ENCODE measurements around the gene PCBP3.

The PCBP3 gene

GRCh38 chr21:45940091-45940490 is 296.6 kb downstream of the PCBP3 start:
- Histone ChIP-seq H3K27ac (no peak overlapping the region), H3K4me3 (no peak overlapping the region)
- TF ChIP-seq, protein P1, sequence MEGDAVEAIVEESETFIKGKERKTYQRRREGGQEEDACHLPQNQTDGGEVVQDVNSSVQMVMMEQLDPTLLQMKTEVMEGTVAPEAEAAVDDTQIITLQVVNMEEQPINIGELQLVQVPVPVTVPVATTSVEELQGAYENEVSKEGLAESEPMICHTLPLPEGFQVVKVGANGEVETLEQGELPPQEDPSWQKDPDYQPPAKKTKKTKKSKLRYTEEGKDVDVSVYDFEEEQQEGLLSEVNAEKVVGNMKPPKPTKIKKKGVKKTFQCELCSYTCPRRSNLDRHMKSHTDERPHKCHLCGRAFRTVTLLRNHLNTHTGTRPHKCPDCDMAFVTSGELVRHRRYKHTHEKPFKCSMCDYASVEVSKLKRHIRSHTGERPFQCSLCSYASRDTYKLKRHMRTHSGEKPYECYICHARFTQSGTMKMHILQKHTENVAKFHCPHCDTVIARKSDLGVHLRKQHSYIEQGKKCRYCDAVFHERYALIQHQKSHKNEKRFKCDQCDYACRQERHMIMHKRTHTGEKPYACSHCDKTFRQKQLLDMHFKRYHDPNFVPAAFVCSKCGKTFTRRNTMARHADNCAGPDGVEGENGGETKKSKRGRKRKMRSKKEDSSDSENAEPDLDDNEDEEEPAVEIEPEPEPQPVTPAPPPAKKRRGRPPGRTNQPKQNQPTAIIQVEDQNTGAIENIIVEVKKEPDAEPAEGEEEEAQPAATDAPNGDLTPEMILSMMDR (IDR thresholded peaks at IDR 0.05): no peak
- DNase-seq (ENCODE audit: low spot score): no peak

DNA sequence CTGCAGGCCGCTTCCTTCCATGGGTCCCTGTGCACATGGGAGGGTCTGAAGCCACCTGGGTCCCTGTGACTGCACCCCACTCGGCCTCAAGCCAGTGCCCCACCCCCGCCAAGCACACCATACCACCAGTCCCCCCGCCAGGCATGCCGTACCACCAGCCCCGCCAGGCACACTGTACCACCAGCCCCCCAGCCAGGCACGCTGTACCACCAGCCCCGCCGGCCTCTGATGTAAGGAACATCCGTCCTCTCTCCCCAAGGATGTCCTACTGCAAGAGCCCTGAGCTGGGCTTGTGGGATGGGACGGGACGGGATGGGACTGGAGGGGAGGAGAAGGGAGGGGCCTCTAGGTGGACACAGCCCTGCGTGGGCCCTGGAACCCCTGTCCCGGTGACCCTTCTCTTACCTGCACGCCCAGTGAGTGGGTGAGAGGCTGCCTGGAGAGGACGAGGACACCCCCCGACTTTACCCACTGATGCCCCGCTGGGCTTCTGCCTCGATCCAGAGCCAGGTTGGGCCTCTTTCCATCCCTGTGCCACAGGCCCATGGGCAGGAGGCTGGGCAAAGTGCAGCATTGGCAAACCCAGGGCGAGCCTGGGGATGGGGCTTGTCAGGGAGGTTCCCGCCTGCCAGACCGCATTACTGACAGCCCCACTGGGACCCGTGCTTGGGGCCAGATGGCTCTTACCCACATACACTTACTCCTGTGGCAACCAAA is 297.3 kb downstream of the PCBP3 start:
- Histone ChIP-seq H3K4me3 (no peak overlapping the region), H3K27ac (no peak overlapping the region)
- no peak for DNase-seq (ENCODE audit: low spot score)
- TF ChIP-seq, protein P1 (IDR thresholded peaks at IDR 0.05): no peak

DNA sequence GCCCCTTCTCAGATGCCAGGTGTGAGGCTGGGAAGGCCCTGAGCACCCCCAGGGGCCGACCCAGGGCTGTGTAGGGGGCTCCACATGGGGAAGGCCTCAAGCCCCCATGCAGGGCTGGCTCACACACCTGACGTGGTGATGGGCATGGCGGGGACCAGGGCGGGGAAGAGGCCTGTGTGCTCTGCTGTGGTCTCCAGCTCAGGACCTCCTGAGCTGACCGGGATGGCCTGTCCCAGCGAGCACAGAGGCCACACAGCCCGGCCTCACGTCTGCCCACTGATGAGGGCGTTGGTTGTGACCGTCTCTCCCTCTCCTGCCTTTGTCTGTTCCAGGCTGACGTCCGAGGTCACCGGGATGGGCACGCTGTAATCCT is 297.8 kb downstream of the PCBP3 start:
- no peak for DNase-seq (ENCODE audit: low spot score)
- TF ChIP-seq, protein P1 (IDR thresholded peaks at IDR 0.05): no peak
- Histone ChIP-seq H3K27ac (no peak overlapping the region), H3K4me3 (no peak overlapping the region)

DNA sequence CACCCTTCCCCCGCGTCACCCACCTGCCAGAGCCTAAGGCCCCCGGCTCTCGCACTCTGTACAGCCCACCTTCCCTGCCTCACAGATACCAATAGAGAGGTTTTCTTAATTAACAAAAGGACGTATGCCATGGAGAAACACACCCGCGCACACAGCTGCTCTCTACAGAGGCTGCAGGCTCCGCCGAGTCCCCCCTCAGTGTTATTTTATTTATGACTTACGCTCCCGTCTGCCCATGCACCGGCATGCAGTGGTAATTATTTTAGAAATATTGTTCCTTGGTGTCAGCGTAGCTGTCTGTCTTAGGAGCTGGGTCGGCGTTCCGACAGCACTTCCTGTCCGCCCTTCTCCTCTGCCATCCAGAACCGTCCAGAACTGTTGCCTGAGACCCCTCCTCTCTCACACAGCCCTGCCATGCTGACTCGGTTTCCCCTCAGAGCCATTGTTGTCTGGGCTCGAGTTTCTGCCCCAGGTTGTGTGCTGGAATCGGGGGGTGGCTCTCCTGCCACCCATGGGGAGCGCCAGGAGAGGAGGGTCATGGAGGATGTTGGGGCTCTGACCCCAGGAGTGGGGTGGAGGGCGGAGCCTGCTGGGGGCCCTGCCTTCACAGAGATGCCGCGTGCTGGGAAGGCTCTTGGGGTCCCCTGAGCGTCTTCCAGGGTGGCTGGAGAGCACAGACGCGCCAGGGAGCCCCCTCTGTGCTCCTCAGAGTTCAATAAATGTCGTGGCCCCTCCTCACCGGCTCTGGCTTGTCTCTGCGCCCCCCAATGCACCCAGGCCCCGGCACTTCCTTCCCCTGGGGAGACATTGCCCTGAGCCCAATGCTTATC is 298.4 kb downstream of the PCBP3 start:
- no peak for DNase-seq (ENCODE audit: low spot score)
- H3K27ac ChIP-seq: no peak overlapping the region
- TF ChIP-seq, protein P1 (IDR thresholded peaks at IDR 0.05): no peak
- H3K4me3 ChIP-seq: no peak overlapping the region

GRCh38 chr21:45942755-45943629 is 299.5 kb downstream of the PCBP3 start:
- no peak for DNase-seq (ENCODE audit: low spot score)
- no peak overlapping the region for H3K4me3 ChIP-seq
- TF ChIP-seq, protein P1 (IDR thresholded peaks at IDR 0.05): no peak
- no peak overlapping the region for H3K27ac ChIP-seq

DNA sequence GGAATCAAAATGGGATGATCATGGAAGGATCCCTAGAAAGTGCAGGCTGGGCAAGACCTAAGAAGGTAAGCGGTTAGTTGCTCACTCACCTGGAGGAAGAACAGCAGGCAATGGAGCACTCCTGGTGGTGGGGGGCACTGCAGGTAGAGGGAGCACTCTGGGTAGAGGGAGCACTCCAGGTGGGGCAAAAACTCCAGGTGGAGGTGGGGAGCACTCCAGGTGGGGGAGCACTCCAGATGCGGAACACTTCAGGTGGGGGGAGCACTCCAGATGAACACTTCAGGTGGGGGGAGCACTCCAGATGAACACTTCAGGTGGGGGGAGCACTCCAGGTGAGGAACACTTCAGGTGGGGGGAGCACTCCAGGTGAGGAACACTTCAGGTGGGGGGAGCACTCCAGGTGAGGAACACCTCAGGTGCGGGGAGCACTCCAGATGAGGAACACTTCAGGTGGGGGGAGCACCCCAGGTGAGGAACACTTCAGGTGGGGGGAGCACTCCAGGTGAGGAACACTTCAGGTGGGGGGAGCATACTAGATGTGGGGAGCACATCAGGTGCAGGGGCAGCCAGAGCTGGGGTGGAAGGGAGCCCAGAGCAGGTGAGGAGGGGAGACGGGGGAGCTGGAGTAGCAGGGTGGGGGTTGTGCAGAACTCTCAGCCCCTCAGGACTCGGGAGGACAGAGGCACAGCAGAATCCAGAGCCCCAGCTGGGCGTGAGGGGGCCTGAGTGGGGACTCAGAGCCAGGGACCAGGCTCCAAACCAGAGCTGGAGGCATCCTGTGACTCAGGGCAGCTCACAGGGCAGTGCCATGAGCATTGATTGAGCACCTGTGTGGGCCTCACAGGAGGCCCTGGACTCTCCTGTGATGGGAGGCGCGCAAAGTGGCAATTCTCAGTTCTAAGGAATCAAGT is 300.4 kb downstream of the PCBP3 start:
- TF ChIP-seq, protein P1 (IDR thresholded peaks at IDR 0.05): no peak
- Histone ChIP-seq H3K27ac (no peak overlapping the region), H3K4me3 (no peak overlapping the region)
- no peak for DNase-seq (ENCODE audit: low spot score)
